ENCODE data around the gene CCNJ. TPM values are rescaled to one million over a fixed set of nuclear protein-coding genes. Genes with fewer than 3 reads are reported as not detected.
A peak's percentile ranks its signal among the peaks of the same experiment; 100 is the strongest.

The CCNJ gene
- total and polyA plus RNA-seq, 9 of the 15 experiments (the other 6 are each of a cell fraction or from before 2014, with no cell fraction given) = 0.69 to 15.7 (median 9.2) TPM

- TF ChIP-seq THRB (CRISPR knock-in tag; conservative IDR thresholded peaks at IDR 0.05) = no peak
- TF ChIP-seq STAT5A (IDR thresholded peaks at IDR 0.05; ENCODE audit: borderline replicate concordance, low read length) = no peak
- TF ChIP-seq ETV1 (tag; conservative IDR thresholded peaks at IDR 0.05; ENCODE audit: low read depth) = peak; percentile 96
- peak; percentile 85 for TF ChIP-seq C11orf30 (IDR thresholded peaks at IDR 0.05; ENCODE audit: low read depth)
- TF ChIP-seq CBFB (CRISPR knock-in tag; IDR thresholded peaks at IDR 0.05) = no peak
- TF ChIP-seq HNRNPK (IDR thresholded peaks at IDR 0.05; ENCODE audit: low read depth, low read length, poor library complexity, severe bottlenecking) = no peak
- TF ChIP-seq ELF2 (CRISPR knock-in tag; IDR thresholded peaks at IDR 0.05) = peak; percentile 93
- no peak for TF ChIP-seq ZNF695 (CRISPR knock-in tag; IDR thresholded peaks at IDR 0.05)
- TF ChIP-seq HNRNPUL1 (IDR thresholded peaks at IDR 0.05; ENCODE audit: low read length) = no peak
- peak; percentile 34; the same call in 1 of the 2 replicates for TF ChIP-seq ZBTB33 (CRISPR knock-in tag; IDR thresholded peaks at IDR 0.05)
- TF ChIP-seq ZBTB17 (CRISPR knock-in tag; IDR thresholded peaks at IDR 0.05) = no peak
- no peak for TF ChIP-seq KDM2B (CRISPR knock-in tag; IDR thresholded peaks at IDR 0.05)
- peak; percentile 81 for TF ChIP-seq CHAMP1 (IDR thresholded peaks at IDR 0.05)
- peak; percentile 17 for TF ChIP-seq DACH1 (IDR thresholded peaks at IDR 0.05; ENCODE audit: partially characterized antibody)
- no peak for TF ChIP-seq EWSR1 (IDR thresholded peaks at IDR 0.05; ENCODE audit: borderline replicate concordance, low read depth, partially characterized antibody)
- TF ChIP-seq TRIM24 (IDR thresholded peaks at IDR 0.05) = peak in 1 of 2 experiments; percentile 82; a peak in 2 of 4 replicates
- TF ChIP-seq CCNT2 (IDR thresholded peaks at IDR 0.05; ENCODE audit: borderline replicate concordance, extremely low read depth, insufficient read length, low read depth, low read length) = no peak
- TF ChIP-seq ZNF717 (CRISPR knock-in tag; IDR thresholded peaks at IDR 0.05) = no peak
- TF ChIP-seq CHD1 (IDR thresholded peaks at IDR 0.05; ENCODE audit: low read length) = peak; percentile 83
- TF ChIP-seq RBBP5 (IDR thresholded peaks at IDR 0.05; ENCODE audit: borderline replicate concordance, insufficient read depth, low read length, poor library complexity, severe bottlenecking) = peak; percentile 58
- peak in 1 of 2 experiments; percentile 6; a peak in 1 of 4 replicates for TF ChIP-seq SIX5 (IDR thresholded peaks at IDR 0.05; ENCODE audit: borderline replicate concordance in 1 of 2, insufficient read depth in 1 of 2, low read depth in 1 of 2, low read length in 2 of 2)
- TF ChIP-seq L3MBTL2 (IDR thresholded peaks at IDR 0.05) = peak; percentile 35; the same call in 1 of the 2 replicates
- no peak for TF ChIP-seq XRCC3 (IDR thresholded peaks at IDR 0.05)
- peak; percentile 87 for TF ChIP-seq SUPT5H (IDR thresholded peaks at IDR 0.05)
Observed at GRCh38 chr10:96089670-96090462, 46.5 kb downstream of the CCNJ start (continued).

All from K562 (cell line).